Measurements from ENCODE around the gene SEMA4C.

SEMA4C gene

GRCh38 chr2:96817882-96818281, 52.0 kb downstream of the SEMA4C start:
- DNase-seq, result no peak

DNA sequence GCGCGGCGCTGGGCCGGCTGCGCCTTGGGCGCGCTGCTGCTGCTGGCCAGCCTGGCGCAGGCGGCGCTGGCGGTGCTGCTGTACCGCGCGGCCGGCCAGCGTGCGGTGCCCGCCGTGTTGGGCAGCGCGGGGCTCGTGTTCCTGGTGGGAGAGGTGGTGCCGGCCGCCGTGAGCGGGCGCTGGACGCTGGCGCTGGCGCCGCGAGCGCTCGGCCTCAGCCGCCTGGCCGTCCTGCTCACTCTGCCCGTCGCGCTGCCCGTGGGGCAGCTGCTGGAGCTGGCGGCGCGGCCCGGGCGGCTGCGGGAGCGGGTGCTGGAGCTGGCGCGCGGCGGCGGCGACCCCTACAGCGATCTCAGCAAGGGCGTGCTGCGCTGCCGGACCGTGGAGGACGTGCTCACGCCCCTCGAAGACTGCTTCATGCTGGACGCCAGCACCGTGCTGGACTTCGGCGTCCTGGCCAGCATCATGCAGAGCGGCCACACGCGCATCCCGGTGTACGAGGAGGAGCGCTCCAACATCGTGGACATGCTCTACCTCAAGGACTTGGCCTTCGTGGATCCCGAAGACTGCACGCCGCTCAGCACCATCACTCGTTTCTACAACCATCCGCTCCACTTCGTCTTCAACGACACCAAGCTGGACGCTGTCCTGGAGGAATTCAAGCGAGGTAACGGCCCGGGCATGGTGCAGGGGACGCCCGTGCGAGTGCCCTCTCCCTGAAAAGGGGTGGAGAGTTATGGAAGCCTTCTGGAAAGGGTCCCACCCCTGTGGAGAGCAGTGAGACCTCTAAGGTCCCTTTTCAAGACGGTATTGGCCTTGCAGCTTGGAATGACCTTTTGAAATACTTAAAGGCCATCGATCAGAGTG, 52.8 kb downstream of the SEMA4C start:
- DNase-seq, result no peak

- peak; percentile 86 to 88 for DNase-seq
These were observed 53.6 kb downstream of the SEMA4C start, which contains the start of gene CNNM3 for GRCh38 chr2:96816127-96816835. TSS of gene CNNM3 (plus strand) at chr2:96816268. CDS start at chr2:96816278, 10 bp downstream.

DNA sequence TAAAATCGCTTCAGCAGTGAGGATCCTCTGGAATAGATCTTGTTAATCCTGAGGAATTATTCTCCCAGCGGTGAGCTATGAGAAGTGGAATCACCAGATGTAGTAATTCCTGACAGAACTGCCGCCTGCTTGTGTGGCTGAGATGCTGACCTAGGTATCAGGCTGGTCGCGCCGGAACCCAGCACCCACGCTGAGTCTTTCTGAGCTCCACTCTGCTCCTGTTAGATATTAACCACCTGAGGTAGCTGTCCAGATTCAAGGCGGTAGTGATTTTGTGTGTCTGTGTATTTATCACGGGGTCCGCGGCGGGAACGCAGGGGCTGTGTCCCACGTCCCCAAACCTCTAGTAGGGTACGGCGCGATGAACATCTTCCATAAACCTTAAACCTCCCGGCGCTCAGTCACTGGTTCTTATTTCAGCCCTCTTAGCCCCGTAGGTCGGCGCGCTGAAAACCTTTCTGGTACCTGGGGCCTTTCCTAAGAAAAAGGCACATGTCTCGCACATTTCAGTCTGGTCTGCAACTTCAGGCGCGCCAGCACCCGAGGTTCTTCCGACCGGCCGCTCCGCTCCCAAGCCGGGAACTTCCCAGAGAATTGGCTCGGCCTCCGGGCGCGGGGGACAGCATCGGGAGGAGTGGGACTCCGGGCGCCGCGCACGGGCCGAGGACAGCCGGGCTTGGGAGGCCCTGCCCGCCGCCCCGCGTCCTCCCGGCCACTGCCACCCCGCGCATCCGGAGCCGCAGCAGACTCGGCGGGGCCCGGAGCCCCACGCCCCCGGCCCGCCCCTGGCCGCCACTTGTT, 54.4 kb downstream of the SEMA4C start:
- DNase-seq, result peak in 1 of 2 experiments; percentile 76

GRCh38 chr2:96813656-96814055, 56.2 kb downstream of the SEMA4C start:
- DNase-seq, result no peak

- DNase-seq, result no peak
These were observed 58.0 kb downstream of the SEMA4C start for GRCh38 chr2:96811917-96812316.

GRCh38 chr2:96810783-96811192, 59.1 kb downstream of the SEMA4C start:
- no peak for DNase-seq

DNA sequence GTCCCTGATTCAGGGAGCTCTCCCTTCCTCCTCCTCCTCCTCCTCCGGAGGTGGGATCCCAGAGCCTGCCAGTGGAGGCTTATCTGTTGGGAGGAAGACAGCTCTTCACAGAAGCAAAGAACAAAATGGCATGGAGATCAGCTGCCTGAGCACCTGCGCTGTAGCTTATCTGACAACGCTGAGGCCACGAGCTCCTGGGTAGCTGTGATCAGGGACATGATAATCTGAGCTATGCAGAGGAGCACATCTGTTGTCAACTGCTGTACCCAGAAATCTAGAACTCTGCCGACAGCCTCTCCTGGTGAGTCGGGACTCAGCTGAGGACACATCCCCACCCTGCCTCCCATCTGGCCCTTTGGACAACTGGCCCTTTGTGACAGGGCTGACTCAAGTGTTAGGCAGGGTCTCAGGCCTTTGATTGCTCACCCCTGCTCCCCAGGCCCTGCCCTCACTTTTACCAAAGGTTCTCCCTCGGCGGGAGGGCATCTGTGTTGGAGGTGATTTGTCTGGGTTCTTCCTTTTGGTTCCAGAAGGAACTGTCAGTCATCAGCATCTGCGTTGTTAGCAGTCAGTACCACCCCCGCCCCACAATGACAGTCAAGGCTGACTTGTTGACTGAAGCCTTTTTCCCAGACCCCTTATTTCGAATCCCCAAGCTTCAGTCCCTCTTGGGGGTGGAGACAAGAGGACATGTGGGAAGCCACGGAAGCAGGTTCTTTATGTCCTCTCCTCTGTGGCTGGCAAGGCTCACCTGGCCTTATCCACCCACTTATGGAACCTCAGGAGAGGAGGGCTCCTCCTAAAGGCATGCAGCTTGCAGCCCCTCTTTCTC, 59.7 kb downstream of the SEMA4C start:
- no peak for DNase-seq

All from SW 1271 (cell line).